ENCODE data around the gene TOPBP1. TPM values are rescaled to one million over a fixed set of nuclear protein-coding genes. Genes with fewer than 3 reads are reported as not detected.

Gene TOPBP1
- total RNA-seq, 2 donors from 2014 or later = 21.5 to 34.2 TPM

- Histone ChIP-seq H3K4me3 (no peak overlapping the region), H3K36me3 (no peaks in the 10 kb centered on the region), H3K27me3 (replicated peaks; ENCODE audit: insufficient read depth) (no peaks in the 10 kb centered on the region), H3K27ac (no peak overlapping the region), H3K4me1 (ENCODE audit: control insufficient read depth in 1 of 2, low read depth in 2 of 2) (peaks cover 15 to 21% of the 10 kb centered on the region in 2 donors), H3K9me3 (no peaks in the 10 kb centered on the region)
- ATAC-seq (ENCODE audit: insufficient number of reproducible peaks, low FRiP score, low read depth) (no peak), DNase-seq (ENCODE audit: low spot score) (no peak)
- TF ChIP-seq CTCF (IDR thresholded peaks at IDR 0.05) = peak; percentile 31
Measured at GRCh38 chr3:133663569-133664313, 2.0 kb upstream of the TOPBP1 start.

- peak overlapping the region; percentile 59 to 83 for H3K27ac ChIP-seq
- DNase-seq (ENCODE audit: low spot score) (no peak), ATAC-seq (ENCODE audit: insufficient number of reproducible peaks, low FRiP score, low read depth) (no peak)
- TF ChIP-seq CTCF (IDR thresholded peaks at IDR 0.05) = no peak
- no peaks in the 10 kb centered on the region for H3K9me3 ChIP-seq
- H3K4me3 ChIP-seq = peak overlapping the region; percentile 97
- no peaks in the 10 kb centered on the region for H3K27me3 ChIP-seq (replicated peaks; ENCODE audit: insufficient read depth)
- H3K36me3 ChIP-seq = no peaks in the 10 kb centered on the region
- peaks cover 15 to 21% of the 10 kb centered on the region in 2 donors for H3K4me1 ChIP-seq (ENCODE audit: control insufficient read depth in 1 of 2, low read depth in 2 of 2)
Measured at GRCh38 chr3:133662278-133662651, 524 bp upstream of the TOPBP1 start.

GRCh38 chr3:133659806-133660205 lies 1.9 kb downstream of the TOPBP1 start:
- Histone ChIP-seq H3K9me3 (no peaks in the 10 kb centered on the region), H3K27me3 (replicated peaks; ENCODE audit: insufficient read depth) (no peaks in the 10 kb centered on the region), H3K4me1 (ENCODE audit: control insufficient read depth in 1 of 2, low read depth in 2 of 2) (peaks cover 15 to 21% of the 10 kb centered on the region in 2 donors), H3K27ac (no peak overlapping the region), H3K4me3 (no peak overlapping the region), H3K36me3 (peaks cover 10% of the 10 kb centered on the region)
- ATAC-seq (ENCODE audit: insufficient number of reproducible peaks, low FRiP score, low read depth) (no peak), DNase-seq (ENCODE audit: low spot score) (no peak)
- TF ChIP-seq CTCF (IDR thresholded peaks at IDR 0.05) = no peak

DNA sequence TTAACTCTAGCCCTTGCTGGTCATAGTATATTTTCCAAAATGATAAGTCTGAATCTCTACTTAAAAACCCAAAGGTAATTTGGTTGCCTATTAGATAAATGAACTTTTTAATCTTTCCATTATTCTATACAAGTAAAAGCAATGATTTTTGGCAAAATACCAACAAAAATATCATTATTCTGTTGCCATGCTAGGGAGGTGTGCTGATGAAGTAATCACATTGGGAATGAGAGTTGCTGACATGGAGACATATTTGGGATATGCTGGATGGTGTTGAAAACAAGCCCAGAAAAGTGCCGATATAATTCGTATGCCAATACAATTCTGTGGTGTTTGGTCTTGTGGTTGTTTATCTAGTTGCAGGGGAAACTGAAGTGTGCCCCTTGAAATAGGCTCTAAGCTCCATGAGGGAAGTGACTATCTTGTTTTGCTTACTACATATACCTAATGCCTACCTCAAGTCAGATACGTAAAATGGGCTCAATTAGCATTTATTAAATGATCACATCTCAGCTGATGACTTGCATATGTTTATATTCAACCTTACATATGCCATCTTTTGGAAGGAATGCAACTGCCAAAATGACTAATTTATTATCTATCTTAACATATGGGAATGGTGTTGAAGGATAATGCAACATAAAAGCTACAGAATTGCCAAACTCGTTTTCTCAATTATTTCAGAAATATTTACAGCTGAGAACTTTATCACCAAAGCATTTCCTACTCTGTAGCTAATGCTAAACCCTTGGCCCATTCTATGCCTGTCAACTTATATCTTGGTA lies 5.8 kb downstream of the TOPBP1 start:
- H3K27me3 ChIP-seq (replicated peaks; ENCODE audit: insufficient read depth) = no peaks in the 10 kb centered on the region
- peaks cover 15% of the 10 kb centered on the region for H3K36me3 ChIP-seq
- no peak for DNase-seq (ENCODE audit: low spot score)
- peaks cover 11 to 12% of the 10 kb centered on the region in 2 donors for H3K4me1 ChIP-seq (ENCODE audit: control insufficient read depth in 1 of 2, low read depth in 2 of 2)
- H3K27ac ChIP-seq = no peak overlapping the region
- H3K4me3 ChIP-seq = no peak overlapping the region
- no peaks in the 10 kb centered on the region for H3K9me3 ChIP-seq
- no peak for TF ChIP-seq CTCF (IDR thresholded peaks at IDR 0.05)
- no peak for ATAC-seq (ENCODE audit: insufficient number of reproducible peaks, low FRiP score, low read depth)

GRCh38 chr3:133649486-133650068 lies 12.2 kb downstream of the TOPBP1 start:
- no peak overlapping the region for H3K27ac ChIP-seq
- TF ChIP-seq CTCF (IDR thresholded peaks at IDR 0.05) = no peak
- ATAC-seq (ENCODE audit: insufficient number of reproducible peaks, low FRiP score, low read depth) (no peak), DNase-seq (ENCODE audit: low spot score) (no peak)
- H3K4me1 ChIP-seq (ENCODE audit: control insufficient read depth in 1 of 2, low read depth in 2 of 2) = peaks cover 0 to 5% of the 10 kb centered on the region in 2 donors
- no peaks in the 10 kb centered on the region for H3K9me3 ChIP-seq
- H3K27me3 ChIP-seq (replicated peaks; ENCODE audit: insufficient read depth) = no peaks in the 10 kb centered on the region
- H3K36me3 ChIP-seq = peaks cover 10% of the 10 kb centered on the region
- no peak overlapping the region for H3K4me3 ChIP-seq

Measured in thoracic aorta (tissue), 2 donors.